NCI-H2227 (cell line): ENCODE measurements around the gene B3GLCT.
A peak's percentile ranks its signal among the peaks of the same experiment; 100 is the strongest.
"Not testable (repeated sequence)": the region's sequence is repeated elsewhere in the genome, so short reads cannot be mapped to it uniquely, and the experiment has no call there.

ENCODE experiments used
- DNase-seq: peaks from one replicate; lab custom pipeline; 2025; ENCODE audit not compliant: unreplicated experiment; lab: John Stamatoyannopoulos, UW

B3GLCT gene

DNA sequence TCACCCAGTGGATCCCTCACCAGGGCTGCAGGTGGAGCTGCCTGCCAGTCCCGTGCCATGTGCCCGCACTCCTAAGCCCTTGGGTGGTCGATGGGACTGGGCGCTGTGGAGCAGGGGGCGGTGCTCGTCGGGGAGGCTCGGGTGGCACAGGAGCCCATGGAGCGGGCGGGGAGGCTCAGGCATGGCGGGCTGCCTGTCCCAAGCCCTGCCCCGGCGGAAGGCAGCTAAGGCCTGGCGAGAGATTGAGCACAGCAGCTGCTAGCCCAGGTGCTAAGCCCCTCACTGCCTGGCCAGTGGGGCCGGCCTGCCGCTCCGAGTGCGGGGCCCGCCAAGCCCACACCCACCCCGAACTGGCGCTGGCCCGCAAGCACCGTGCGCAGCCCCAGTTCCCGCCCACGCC lies 16.8 kb upstream of the B3GLCT start:
- DNase-seq = no peak

DNA sequence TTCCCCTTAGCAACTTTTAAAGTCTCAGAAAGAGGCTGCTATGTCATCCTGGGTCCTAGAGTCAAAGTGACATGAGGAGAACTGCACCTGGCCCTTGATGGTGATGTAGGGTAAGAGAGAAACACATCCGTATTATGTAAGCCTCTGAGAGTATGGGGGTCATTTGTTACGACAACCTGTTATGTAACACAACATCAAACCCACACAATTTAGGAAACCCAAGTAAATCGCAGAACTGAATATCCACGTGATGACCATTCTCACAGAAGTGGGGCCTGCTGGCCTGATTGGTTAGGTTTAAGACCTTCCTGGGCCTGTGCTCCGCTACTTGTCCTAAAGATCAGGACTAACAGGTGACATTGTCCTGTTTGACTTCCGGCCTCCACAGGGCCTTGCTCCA lies 15.3 kb upstream of the B3GLCT start:
- DNase-seq = no peak

DNA sequence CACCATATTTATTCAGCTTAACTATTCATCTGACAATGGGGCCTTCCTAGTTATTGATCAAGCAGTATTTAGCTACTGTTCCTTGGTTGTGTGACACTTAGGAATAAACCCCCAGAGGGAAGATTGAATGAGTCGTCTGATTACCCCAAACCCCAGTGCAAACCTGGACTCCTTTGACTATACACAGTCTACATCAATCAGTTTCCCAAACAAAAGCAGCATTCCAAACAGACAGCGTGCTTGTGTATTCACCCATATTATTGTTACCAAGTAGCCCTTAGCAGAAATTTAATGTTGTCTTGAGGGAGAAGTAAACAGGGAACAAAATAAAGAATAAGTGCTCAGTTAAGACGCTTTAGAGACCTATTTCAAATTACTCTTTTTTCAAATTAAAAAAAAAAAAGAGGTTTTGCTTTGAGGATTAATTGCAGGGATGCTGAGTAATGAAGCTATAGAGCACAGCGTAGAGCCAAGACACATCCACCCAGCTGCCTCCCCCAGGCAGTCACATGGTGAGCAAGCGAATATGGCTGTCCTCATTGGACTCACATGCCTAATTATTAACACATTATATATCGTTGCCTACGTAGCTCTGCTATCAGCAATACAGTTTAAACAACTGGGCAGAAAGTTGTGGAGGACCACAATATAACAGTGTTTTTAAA lies 14.7 kb upstream of the B3GLCT start:
- DNase-seq = no peak

DNA sequence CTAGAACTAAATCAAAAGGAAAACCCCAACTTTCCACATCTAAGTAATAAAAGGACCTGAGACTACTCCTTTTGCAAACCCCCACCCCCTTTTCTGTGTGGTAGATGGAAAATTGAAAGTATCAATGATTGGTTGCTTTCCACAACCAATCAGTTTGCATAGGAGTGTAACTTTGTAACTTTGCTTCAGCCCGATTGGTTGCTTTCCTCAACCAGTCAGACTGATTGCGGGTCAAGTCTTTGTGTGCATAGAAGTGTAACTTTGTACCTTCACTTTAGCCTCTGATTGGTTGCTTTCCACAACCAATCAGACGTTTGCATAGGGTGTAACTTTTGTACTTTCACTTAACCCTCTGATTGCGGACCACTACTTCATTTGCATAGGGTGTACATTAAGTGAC lies 8.0 kb upstream of the B3GLCT start:
- no peak for DNase-seq

DNA sequence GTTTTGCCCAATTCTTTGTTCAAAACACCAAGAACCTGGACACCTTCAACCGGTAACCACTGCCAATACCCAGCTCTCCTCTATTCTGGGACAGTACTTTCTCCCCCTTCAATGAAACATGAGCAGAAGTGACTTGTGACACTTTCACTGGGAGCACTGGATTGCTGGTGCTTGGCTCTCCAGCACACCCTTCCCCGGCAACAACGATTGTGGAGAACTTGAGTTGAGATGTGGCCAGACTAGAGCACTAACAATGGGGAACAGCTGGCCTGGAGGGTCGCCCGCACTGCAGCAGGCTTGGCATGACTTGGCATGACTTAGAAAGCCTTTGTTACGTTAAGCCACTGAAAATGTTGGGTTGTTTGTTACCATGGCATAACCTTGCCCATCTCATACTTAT lies 7.5 kb upstream of the B3GLCT start:
- DNase-seq = no peak

DNA sequence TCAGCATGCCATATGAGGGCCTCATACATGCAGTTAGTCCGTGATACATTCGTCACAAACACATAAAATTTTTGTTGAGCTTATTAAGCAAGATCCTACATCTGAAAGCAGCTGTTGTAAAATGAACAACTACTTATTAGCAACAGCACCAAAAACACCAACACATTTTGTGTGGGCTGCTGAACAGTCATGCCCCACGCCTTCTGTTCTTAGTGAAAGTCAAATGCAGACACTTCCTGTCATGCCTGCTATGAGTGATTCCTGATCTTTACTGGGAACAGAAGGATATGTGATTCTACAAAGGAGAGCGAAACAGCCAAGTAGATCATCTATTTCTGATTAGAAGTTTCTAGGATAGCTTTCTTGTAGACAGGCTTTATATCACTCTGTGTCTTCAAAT lies 4.2 kb upstream of the B3GLCT start:
- DNase-seq = no peak

DNA sequence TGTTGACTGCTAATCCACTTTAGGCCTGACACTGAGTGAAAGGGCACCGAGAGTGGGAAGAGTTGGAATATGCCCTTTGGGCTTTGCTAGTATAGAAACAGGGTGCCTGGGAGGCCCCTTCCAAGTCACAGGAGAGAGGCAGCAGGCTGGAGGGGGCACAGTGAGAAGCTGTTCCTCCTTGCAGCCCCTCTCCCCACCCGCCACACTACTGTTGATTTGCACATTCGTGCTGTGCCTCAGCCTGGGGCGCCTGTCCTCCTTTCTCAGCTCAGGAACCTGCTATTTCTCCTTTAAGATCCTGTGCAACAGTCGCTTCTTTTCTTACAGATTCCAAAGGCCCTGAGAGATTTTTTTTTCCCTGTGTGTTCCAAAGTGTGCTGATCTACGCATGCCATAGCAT lies 2.8 kb upstream of the B3GLCT start:
- DNase-seq = no peak

DNA sequence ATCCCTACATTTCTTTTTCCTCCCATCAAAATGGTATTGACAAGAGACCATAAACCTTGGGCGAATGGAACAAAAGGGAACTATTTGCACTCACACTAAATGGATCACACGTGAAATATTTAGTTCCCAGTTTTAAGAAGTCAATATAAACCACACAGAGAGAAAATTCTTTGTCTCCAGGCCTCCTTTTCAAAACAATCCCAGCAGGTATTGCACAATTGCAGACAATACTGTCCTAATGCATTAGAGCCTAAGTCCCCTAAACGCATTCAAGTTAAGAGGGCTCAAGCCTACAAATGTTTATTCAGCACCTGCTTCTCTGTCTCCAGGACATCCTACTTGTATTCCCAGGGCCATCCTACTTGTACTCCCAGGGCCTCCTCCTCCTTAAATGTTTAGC lies 1.3 kb upstream of the B3GLCT start:
- no peak for DNase-seq

DNA sequence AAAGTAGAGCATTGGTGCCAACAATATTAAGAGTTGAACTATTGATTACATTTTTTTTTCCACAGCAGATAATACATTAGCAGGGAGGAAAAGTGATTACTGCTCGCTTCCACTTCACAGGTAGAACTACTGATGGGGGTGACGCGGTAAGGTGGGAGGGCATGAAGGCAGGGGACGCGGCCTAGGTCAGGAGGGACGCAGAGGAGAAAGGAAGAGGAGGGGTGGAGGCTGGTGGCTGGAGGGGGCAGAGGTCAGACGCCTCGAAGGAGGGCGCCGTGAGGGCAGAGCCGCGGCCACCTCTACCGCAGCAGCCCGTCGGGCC lies 287 bp upstream of the B3GLCT start:
- no peak for DNase-seq

DNA sequence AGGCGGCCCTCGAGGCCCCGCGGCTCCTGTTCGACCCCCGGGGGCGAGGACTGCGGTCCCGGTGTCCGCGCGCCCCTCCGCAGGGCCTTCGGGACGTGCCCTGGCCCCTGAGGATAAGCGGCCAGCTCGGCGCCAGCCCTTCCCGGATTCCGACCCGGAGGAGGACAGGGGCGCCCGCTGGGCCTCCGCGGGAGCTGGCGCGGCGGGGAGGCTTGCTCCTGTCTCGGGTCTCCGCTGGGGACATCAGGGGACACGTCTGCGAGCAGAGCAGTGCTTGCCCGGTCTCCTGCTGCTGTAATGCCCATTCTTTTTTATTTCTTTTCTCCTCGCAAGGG lies 829 bp downstream of the B3GLCT start:
- no peak for DNase-seq

DNA sequence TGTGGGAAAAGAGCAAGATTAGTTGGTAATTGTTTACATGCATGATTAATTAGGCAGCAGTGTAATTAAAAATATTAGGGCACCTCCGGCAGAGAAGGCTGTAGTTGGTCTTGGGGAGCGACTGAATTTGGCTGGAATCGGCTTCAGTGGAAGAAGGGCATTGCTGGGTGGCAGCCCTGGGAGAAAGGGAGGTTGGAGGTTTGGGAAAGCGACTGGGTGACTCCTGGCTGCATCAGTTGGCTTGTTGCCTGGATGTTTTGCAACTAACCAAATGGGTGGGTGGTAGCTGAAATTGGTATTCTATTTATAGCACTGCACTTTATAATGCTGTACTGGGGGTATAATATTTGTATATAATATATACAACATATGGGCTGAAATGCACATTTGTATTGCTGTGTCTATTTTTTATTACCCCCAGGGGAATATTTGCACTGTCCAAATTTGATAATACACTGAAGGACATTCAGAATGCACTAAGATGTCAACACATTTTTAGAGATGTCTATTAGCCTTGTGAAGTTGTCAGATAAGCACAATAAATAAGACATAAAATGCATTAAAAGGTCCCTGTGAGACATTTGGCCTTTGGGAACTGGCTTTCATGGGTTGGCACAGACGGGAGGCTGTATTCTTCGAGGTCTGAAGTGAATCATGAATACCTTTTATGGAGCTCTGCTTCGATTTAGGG lies 1.7 kb downstream of the B3GLCT start:
- no peak for DNase-seq

DNA sequence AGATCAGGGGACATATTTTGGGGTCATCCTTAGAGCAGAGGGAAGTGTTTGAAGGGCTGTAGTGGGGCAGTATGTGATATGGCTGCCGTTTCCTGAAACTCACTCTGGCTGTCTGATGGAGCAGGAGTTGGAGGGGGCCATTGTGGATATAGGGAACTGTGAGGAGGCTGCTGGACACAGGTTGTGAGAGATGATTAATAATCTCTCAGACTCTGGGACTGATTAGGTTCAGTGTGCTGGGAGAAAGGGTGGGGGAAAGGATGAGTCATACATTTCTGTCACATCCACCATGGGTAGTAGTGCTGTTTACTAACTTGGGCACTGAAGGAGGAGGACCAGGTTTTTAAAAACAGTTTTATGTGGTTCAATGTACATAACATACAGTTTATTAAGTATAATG lies 4.8 kb downstream of the B3GLCT start:
- DNase-seq = no peak

DNA sequence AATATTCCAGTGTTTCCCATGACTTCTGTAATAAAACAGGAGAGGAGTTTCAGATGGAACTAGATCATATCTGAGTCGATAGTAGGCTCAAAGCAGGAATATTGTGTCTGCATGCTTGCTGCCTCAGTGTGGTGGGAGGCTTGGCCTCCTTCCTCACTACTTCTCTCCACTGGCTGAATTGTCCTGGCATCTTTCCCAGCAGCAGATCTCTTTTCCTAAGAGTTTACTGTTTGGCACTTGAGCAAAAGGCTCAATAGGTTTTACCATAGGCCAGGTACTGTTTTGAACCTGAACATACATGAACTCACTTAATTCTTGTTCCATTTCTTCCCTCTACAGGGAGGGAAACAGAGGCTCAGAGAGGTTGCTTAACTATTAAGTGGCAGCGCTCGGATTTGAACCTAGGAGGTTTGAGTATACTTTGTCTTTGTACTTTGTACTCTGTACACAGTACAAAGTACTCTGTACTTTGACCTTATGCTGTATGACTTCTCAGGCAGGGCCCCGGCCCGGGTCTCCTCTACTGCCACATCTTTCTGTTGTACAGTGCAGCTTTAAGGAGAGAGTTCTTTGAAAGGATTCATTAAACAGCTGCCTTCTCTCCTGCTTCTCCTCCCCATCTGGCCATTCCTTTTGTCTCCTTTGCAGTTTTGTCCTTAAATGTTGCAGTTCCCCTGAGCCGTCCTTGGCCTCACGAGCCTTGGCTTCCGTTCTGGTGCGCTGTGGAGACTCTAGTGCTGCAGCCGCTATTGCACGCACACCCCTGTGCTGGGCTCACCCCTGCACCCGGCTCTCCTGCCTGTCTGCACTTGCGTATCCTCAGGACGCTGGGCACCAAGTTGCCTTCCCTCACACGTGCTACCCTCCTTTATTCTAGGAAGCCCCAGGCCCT lies 8.1 kb downstream of the B3GLCT start:
- DNase-seq = peak; percentile 8

DNA sequence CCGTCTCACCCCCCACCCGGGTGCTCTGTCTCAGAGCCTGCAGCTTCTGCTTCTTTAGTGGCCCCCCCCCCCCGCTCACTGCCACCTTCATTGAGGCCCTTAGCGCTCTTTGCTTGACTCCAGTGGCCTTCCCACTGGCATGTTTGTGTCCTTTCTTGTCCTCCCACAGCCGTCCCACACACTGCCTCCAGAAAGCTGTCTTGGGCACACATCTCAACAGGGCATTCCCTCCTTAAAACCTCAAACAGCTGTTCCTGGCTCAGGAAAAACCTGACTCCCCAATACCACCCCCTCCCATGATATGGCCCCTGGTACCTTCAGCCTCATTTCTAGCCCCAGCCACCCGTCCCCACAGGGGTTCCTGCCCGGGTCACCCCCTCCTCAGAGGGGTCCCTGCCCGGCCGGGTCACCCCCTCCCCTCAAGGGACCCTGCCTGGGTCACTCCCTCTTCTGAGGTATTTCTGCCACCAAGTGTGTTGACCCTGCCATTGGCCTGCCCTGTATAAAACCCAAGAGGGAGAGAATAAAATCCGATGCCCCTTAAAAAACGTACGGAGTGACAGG lies 8.9 kb downstream of the B3GLCT start:
- no peak for DNase-seq

DNA sequence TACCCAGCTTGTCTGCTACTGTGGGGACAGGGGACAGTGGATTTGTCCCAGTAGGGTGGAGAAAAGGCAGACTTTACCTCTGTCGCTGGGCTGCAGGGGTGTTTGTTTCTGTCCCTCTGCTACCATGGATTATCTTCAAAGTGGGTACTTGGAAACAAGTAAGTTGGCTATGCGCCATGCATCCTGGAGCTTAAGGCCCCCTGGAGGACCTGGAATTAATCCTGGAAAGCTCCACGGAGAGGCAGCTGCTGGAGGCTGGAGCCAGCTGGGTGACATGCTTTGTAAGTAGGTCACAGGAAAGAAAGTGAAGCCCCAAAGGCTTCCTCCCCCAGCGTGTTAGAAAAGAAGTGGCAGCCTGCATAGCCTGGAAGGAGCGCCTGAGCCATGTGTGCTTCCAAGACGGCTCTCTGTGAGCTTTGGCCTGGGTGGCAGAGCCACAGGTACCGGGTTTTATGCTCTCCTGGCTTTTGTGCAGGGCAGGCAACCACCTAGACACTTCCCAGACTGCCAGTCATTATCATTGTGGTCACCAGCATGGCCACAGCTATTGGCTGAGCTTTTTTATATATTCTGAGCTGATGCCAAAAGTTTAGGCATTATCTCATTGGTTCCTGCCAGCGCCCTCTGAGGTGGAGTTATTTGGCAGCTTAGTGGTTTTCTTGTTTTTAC lies 9.5 kb downstream of the B3GLCT start:
- DNase-seq = peak; percentile 17

DNA sequence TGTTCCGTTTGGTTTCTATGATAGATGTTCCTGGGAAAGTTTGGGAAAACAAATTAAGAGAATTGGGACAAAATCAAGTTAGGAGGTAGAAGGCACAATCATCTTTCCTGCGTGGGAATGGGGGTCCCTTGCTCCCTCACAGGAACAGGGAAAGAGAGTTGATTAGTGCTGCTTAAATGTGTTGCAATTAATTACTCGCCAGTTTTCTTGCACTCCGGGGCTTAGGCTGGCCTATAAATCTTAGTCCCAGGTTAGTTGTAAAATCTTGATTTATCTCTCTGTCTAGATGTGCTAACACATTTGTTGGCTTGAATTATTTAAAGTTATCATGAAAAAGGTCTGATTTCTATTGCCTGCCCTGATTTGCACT lies 10.1 kb downstream of the B3GLCT start:
- no peak for DNase-seq

DNA sequence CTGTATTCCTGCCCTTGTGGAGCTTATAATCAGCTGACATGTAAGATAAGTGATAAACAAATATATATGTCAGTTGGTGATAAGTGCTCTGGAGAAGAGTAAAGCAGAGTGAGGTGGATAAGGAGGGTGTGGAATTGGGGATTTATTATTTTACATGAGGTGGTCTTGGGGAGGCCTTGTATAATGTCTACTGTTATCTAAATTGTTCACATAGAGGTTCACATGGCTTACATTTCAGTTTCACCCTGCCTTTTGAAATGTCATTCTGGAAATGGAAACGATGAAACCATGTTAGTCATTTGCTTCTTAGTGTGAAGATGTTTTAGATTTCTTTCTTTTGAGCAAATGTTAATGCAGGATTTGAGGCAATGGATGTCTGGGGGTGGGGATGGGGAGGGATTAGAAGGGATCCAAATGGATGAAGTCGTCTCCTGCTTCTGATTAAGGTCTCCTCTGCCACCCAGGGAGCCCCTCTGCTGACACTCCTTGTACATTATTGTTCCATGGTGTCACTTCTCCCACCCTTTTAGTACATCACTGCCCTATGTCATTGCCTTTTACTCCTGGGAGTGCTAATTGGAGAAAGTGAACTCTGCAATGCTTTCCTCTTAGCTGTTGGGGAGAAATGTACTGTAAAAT lies 14.0 kb downstream of the B3GLCT start:
- no peak for DNase-seq

DNA sequence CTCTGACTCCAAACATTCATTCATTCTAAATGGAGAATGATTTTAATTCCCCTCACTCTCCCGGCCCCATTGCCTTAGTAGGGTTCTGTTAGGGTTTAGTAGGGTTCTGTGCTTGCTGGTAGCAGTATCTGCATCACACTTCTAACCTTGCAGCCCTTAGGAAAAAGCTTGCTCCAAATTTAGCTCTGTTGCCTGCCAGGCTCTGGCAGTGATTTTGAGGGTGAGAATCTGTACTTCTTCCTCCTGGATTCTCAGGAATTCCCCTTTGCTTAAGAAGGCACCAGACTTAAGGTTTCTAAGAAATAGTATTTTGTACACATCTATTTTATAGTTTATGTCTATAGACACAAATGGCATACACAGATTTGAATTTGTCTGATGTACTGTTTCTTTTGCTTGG lies 14.7 kb downstream of the B3GLCT start:
- DNase-seq = no peak

DNA sequence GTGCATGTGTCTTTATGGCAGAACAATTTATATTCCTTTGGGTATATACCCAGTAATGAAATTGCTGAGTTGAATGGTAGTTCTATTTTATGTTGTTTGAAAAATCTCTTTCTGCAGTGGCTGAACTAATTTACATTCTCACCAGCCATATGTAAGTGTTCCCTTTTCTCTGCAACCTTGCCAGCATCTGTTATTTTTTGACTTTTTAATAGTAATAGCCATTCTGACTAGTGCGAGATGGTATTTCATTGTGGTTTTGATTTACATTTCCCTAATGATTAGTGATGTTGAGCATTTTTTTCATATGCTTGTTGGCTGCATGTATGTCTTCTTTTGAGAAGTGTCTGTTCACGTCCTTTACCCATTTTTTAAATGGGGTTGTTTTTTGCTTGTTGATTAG lies 17.1 kb downstream of the B3GLCT start:
- not testable (repeated sequence) for DNase-seq

DNA sequence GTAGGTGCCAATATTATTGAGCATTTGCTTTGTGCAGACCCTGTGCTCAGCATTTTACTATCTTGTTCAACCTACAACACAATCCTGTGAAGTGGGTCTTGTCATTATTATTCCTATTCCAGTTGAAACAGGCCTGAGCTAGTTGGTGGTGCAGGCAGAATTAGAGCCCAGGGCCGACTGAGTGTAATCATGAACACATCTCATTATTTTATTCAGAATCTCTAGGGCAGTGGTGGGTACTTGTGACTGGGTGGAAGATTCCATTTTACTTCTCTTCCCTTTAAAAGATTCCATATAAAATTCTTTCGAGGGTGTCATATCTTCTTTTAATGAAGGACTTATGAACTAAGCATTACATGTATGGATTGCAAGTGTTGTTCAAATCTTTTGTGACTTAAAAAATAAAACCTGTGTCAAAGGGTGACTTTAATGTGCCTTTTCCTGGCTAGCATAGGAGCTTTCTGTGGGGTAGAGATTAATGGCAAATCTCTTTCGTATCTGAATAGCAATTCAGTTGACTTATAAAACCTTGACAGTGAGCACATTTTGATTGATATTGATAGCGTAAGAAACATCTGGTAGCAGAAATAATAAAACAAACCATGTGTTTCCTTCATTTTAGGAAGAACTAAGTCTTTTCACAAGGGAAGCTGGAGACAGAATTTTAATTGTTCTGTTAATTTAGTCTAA lies 20.3 kb downstream of the B3GLCT start:
- no peak for DNase-seq
